DOHH2 (cell line): Measurements from ENCODE around the gene SPOCD1.

ENCODE experiments used
- H3F3A ChIP-seq: fragments of 200-600 bp; sonication (generic), shearing (Covaris generic); 2 replicates; pipeline ENCODE4 v1.6.0; 2016; ENCODE audit warnings: antibody characterized with exemption, mild to moderate bottlenecking; ENCODE audit not compliant: control insufficient read depth, insufficient read depth
- H3K27ac ChIP-seq: fragments of 200-600 bp; sonication (generic); 2 replicates; pipeline ENCODE4 v1.5.1; 2014; ENCODE audit warnings: low read depth, mild to moderate bottlenecking, low read length, moderate library complexity
- H3K27me3 ChIP-seq: fragments of 200-600 bp; sonication (generic); 2 replicates; pipeline ENCODE4 v1.6.1; 2014; ENCODE audit warnings: mild to moderate bottlenecking, low read length, mixed read lengths; ENCODE audit not compliant: control insufficient read depth
- H3K36me3 ChIP-seq: fragments of 200-600 bp; sonication (generic); 2 replicates; pipeline ENCODE4 v1.6.1; 2014; ENCODE audit warnings: mild to moderate bottlenecking, low read length, moderate library complexity, mixed read lengths; ENCODE audit not compliant: control insufficient read depth
- H3K4me1 ChIP-seq: fragments of 200-600 bp; sonication (generic); 2 replicates; pipeline ENCODE4 v1.6.1; 2014; ENCODE audit warnings: mild to moderate bottlenecking, low read length, mixed read lengths; ENCODE audit not compliant: control insufficient read depth
- H3K4me2 ChIP-seq: fragments of 200-600 bp; sonication (generic); 2 replicates; pipeline ENCODE4 v1.6.0; 2014; ENCODE audit warnings: mild to moderate bottlenecking, low read length, moderate library complexity
- H3K4me3 ChIP-seq: fragments of 200-600 bp; sonication (generic); 2 replicates; pipeline ENCODE4 v1.5.1; 2014; ENCODE audit warnings: mild to moderate bottlenecking, low read length, mixed read lengths
- H3K79me2 ChIP-seq: fragments of 200-600 bp; sonication (generic); 2 replicates; pipeline ENCODE4 v1.6.1; 2014; ENCODE audit warnings: mild to moderate bottlenecking, low read length, mixed read lengths; ENCODE audit not compliant: control insufficient read depth
- H3K9me2 ChIP-seq: fragments of 200-600 bp; sonication (generic); replicated peaks from 2 replicates; pipeline ENCODE4 v1.6.1; 2014; ENCODE audit warnings: mild to moderate bottlenecking, low read length, mixed read lengths; ENCODE audit not compliant: control insufficient read depth
- H3K9me3 ChIP-seq: fragments of 200-600 bp; sonication (generic); 2 replicates; pipeline ENCODE4 v1.6.1; 2014; ENCODE audit warnings: antibody characterized with exemption, low read length, mixed read lengths; ENCODE audit not compliant: control insufficient read depth, insufficient read depth
- H4K20me1 ChIP-seq: fragments of 200-600 bp; sonication (generic); 2 replicates; pipeline ENCODE4 v1.6.0; 2014; ENCODE audit warnings: low read depth, mild to moderate bottlenecking, antibody characterized with exemption, low read length, moderate library complexity; ENCODE audit not compliant: control insufficient read depth, insufficient read depth
- EZH2phosphoT487 ChIP-seq: fragments of 200-600 bp; sonication (generic); IDR thresholded peaks from 2 replicates; pipeline ENCODE4 v1.6.1; 2017; ENCODE audit warnings: borderline replicate concordance, mild to moderate bottlenecking, antibody characterized with exemption, low read length, moderate library complexity, mixed read lengths
- TF ChIP-seq, protein P1 (sequence below): fragments of 200-600 bp; sonication (generic); IDR thresholded peaks from one replicate; pipeline ENCODE4 v1.5.1; 2014; ENCODE audit warnings: antibody characterized with exemption, mild to moderate bottlenecking, low read depth, low read length; ENCODE audit not compliant: poor library complexity, severe bottlenecking

Gene SPOCD1

GRCh38 chr1:31835415-31835814 is 19.6 kb upstream of the SPOCD1 start:
- Histone ChIP-seq H3K27ac (no peak overlapping the region), H3K36me3 (no peaks in the 10 kb centered on the region), H3K27me3 (no peaks in the 10 kb centered on the region; the same call in 1 of the 2 replicates), H3K79me2 (no peaks in the 10 kb centered on the region), H3K9me3 (no peaks in the 10 kb centered on the region), H3F3A (no peaks in the 10 kb centered on the region), H3K4me2 (no peak overlapping the region), H3K4me1 (peaks cover 25% of the 10 kb centered on the region), H3K9me2 (no peaks in the 10 kb centered on the region), H3K4me3 (no peak overlapping the region), H4K20me1 (no peaks in the 10 kb centered on the region)
- TF ChIP-seq EZH2phosphoT487 = no peak
- TF ChIP-seq, protein P1, sequence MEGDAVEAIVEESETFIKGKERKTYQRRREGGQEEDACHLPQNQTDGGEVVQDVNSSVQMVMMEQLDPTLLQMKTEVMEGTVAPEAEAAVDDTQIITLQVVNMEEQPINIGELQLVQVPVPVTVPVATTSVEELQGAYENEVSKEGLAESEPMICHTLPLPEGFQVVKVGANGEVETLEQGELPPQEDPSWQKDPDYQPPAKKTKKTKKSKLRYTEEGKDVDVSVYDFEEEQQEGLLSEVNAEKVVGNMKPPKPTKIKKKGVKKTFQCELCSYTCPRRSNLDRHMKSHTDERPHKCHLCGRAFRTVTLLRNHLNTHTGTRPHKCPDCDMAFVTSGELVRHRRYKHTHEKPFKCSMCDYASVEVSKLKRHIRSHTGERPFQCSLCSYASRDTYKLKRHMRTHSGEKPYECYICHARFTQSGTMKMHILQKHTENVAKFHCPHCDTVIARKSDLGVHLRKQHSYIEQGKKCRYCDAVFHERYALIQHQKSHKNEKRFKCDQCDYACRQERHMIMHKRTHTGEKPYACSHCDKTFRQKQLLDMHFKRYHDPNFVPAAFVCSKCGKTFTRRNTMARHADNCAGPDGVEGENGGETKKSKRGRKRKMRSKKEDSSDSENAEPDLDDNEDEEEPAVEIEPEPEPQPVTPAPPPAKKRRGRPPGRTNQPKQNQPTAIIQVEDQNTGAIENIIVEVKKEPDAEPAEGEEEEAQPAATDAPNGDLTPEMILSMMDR = no peak

DNA sequence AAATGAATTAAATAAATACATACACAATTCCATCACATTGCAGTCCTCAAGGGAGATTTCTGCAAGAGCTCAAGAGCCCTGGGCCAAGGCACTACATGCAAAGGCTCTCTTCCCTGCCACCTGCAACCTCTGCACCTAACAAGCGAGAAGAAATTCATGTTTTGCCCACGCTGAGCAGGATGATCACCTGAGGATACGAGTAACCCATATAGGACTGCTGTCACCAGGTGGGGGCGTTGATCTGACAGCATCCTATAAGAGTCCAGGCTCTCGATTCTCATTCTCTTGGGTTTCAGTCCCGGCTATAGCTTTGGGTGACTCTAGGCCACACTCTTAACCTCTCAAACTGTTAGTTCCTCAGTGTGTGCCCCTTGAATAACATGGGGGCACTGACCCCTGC is 18.7 kb upstream of the SPOCD1 start:
- H3K27me3 ChIP-seq = no peaks in the 10 kb centered on the region; the same call in 1 of the 2 replicates
- H3K9me2 ChIP-seq = no peaks in the 10 kb centered on the region
- no peak overlapping the region for H3K4me3 ChIP-seq
- no peak overlapping the region for H3K4me2 ChIP-seq
- no peaks in the 10 kb centered on the region for H3F3A ChIP-seq
- no peaks in the 10 kb centered on the region for H3K79me2 ChIP-seq
- H3K36me3 ChIP-seq = no peaks in the 10 kb centered on the region
- TF ChIP-seq, protein P1 = peak; percentile 57
- TF ChIP-seq EZH2phosphoT487 = no peak
- H3K27ac ChIP-seq = no peak overlapping the region
- H4K20me1 ChIP-seq = no peaks in the 10 kb centered on the region
- H3K4me1 ChIP-seq = peaks cover 21% of the 10 kb centered on the region
- no peaks in the 10 kb centered on the region for H3K9me3 ChIP-seq

DNA sequence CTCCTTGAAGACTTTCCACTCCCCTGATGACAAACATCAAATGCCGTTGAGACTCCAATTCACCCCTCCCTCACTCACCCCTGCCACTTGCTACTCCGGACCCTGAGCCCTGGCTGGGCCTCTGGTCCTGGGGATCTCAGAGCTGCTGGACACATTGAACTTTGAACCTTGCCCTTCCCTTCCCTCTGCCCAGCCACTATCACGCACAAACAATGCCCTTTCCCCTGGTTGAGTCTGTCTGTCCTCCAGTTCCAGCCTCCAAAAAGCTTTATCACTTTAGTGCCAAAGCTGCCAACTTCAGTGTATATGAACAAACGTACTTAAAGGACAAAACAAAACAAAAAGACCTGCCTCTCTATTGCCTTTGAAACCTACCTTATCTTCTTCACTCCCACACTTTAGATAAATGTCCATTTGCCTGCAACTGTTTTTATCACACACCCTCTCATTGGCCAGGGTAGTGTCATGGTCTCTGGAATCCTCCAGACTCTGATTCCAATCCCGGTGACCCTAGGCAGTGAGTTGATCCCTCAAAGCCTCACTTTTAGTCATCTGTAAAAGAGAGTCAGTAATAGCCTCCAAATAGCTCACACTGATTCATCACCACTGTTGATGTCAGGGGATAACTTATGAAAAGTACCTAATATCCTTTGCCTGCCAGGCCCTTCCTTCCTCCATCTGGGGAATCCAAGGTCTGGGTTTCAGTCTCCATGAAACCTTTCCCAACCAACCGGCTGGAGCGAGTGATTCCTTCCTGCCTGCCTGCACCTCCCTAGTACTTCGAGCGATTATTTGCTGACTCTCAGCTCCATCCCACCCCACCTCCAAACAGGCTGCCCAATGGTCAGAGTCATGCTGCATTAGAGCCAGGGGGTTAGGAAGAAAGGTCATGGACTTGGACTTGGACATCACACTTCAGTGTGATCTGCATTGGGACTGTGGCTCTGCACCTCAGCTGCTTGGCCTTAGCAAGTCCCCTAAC is 15.9 kb upstream of the SPOCD1 start:
- H3K4me2 ChIP-seq = no peak overlapping the region
- no peak overlapping the region for H3K4me3 ChIP-seq
- no peaks in the 10 kb centered on the region for H3K79me2 ChIP-seq
- H3K27me3 ChIP-seq = no peaks in the 10 kb centered on the region; the same call in 1 of the 2 replicates
- no peak overlapping the region for H3K27ac ChIP-seq
- H3K36me3 ChIP-seq = 0 out of 2 replicates have a peak, but pooled peaks cover 3% of the 10 kb centered on the region
- no peaks in the 10 kb centered on the region for H3K9me2 ChIP-seq
- 0 out of 2 replicates have a peak, but pooled peaks cover 2% of the 10 kb centered on the region for H3F3A ChIP-seq
- peaks cover 42% of the 10 kb centered on the region for H3K4me1 ChIP-seq
- TF ChIP-seq, protein P1 = no peak
- TF ChIP-seq EZH2phosphoT487 = no peak
- H4K20me1 ChIP-seq = no peaks in the 10 kb centered on the region
- no peaks in the 10 kb centered on the region for H3K9me3 ChIP-seq
